AG09319 (cell line): ENCODE measurements around the gene PEAR1.

Source experiments
- DNase-seq: peaks from one replicate; pipeline ENCODE4 v3.0.0-alpha.2; 2010; ENCODE audit warnings: low read depth; ENCODE audit errors: extremely low read depth
- TF ChIP-seq, protein P1 (sequence below): IDR thresholded peaks from 2 replicates; pipeline ENCODE4 v1.5.1; 2011; ENCODE audit warnings: low read depth, mild to moderate bottlenecking, inconsistent platforms, low read length, moderate library complexity

PEAR1 gene

DNA sequence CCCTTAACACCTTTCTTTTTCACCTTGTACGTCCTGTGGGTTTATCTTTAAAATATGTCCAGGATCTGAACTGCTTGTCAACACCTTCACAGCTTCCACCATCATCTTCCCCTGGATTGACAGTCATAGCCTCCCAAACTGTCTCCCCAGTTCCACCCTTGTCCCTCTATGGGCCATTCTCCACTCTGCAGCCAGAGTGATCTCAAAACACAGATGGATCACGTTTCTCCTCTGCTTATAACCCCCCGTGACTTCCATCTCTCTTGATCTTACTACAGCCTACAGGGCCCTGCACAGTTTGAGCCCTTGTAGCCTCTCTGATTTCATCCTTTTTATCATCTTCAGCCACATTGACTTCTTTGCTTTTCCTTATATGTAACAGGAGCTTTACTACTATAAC, 38.9 kb upstream of the PEAR1 start:
- DNase-seq = no peak
- TF ChIP-seq, protein P1, sequence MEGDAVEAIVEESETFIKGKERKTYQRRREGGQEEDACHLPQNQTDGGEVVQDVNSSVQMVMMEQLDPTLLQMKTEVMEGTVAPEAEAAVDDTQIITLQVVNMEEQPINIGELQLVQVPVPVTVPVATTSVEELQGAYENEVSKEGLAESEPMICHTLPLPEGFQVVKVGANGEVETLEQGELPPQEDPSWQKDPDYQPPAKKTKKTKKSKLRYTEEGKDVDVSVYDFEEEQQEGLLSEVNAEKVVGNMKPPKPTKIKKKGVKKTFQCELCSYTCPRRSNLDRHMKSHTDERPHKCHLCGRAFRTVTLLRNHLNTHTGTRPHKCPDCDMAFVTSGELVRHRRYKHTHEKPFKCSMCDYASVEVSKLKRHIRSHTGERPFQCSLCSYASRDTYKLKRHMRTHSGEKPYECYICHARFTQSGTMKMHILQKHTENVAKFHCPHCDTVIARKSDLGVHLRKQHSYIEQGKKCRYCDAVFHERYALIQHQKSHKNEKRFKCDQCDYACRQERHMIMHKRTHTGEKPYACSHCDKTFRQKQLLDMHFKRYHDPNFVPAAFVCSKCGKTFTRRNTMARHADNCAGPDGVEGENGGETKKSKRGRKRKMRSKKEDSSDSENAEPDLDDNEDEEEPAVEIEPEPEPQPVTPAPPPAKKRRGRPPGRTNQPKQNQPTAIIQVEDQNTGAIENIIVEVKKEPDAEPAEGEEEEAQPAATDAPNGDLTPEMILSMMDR = no peak

DNA sequence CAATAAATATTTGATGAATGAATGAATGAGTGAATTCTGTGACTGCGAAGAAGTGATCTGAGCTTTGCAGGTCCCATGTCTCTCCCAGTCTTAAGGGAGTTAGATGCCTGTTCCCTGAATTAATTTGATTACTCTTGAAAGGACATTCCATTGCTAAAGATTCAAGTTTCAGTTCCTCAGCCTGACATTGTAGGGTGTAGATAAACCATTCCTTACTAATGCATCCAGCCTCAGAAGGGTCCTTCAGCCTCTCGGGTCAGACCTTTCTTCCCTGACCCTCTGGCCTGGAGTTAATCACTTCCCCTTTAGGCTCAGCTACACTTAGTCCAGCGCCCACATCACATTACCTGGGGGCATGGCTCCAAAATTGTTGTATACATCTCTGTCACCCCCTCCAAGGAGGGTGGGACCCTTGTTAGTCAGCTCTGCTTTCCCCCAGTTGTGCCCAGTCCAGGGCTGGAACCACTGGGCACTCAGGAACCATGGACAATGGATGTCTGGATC, 37.2 kb upstream of the PEAR1 start:
- TF ChIP-seq, protein P1 = no peak
- DNase-seq = no peak

DNA sequence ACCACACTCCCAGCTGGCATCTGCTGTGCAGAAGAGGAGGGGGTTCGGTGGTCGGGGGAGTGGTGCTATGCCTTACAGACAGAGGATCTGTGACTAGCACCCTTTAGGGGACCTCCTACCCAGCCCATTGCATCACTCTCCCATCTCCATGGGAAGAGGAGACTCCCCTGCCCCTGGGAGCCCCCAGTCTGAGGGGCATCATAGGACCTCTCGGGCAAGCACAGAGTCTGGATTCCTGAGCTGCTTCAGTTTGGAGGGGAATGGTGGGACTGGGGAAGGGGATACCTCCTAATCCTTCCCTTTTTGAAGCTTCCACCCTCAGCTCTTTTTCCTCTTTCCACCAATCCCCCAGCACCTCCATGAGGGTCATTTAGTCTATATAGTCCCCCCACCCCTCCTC, 36.0 kb upstream of the PEAR1 start:
- DNase-seq = no peak
- TF ChIP-seq, protein P1 = no peak

DNA sequence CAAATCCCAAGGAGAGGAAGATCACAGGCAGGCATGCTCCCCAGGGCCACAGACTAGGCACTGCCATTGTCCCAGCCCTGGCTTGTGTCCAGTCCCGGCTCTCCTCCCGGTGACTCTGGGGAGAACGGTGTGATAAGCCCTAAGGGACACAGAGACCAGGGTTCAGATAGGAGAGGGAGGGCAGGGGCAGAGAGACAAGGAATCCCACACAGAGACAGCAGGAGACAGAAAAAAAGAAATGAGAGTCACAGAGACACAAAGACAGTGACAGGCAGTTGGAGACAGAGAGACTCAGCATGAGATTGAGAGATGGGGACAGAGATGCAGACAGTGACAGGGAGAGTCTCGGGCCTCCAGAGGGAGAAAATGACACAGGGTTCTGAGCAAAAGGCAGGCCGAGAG, 35.0 kb upstream of the PEAR1 start:
- TF ChIP-seq, protein P1 = no peak
- DNase-seq = no peak

DNA sequence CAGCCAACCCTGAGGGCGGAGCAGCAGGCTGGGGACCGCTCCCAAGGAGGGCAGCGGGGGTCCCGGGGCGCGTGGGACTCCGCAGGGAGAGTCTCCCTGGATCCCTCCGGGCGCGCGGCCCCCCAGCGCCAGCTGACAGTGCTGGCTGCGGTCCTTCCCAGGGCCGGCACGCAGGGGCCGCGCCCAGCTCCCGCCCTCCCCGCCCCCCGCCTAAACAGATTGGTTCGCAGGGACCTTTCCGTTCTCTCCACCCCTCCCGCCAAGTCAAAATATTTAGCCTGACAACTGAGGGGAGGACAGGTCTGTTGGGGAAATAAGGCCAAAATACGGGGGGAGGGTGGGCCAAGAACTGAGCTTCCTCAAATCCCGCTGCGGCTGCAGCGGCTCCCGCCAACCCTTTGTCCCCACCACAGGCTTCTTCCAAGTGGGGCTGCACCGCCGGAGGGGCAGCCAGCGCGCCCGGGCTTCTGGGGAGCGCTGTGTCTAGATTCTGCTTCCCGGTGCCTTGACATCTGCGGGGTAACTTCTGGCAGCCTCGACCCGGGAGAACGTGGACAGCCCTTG, 34.5 kb upstream of the PEAR1 start, which contains the start of gene INSRR:
Gene INSRR (minus strand): TSS at position 159 of the 564 bp plus-strand sequence. CDS start 496 bp downstream, outside the sequence.
- no peak for DNase-seq
- TF ChIP-seq, protein P1 = no peak

DNA sequence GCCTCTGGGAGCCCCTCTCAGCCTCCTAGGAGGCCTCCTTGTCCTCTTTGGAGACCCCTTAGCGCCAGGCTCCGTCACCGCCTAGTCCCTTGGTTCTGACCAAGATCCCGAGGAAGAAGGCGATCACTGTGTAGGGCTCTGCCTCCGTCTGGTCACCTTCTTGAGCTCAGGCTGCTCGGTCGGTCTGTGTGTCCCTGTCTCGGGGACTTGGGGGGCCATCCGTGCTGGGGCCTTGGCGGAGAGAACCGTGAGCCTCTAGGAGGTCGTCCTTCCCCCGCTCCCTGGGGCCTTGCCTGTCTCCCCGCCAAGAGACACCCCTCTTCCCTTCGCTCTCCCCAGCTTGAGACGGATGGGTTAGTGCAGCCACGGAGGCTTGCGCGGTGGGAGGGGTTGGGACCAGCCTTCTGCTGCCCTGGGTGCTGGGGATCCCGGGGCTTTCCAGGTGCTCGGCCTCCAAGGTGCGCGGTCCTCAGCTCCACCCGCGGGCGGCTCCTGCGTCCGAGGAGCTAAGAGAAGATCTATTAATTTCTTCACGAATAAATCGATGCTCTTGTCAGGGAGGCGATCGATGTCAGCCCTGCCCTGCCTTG, 33.9 kb upstream of the PEAR1 start:
- no peak for DNase-seq
- TF ChIP-seq, protein P1 = no peak

DNA sequence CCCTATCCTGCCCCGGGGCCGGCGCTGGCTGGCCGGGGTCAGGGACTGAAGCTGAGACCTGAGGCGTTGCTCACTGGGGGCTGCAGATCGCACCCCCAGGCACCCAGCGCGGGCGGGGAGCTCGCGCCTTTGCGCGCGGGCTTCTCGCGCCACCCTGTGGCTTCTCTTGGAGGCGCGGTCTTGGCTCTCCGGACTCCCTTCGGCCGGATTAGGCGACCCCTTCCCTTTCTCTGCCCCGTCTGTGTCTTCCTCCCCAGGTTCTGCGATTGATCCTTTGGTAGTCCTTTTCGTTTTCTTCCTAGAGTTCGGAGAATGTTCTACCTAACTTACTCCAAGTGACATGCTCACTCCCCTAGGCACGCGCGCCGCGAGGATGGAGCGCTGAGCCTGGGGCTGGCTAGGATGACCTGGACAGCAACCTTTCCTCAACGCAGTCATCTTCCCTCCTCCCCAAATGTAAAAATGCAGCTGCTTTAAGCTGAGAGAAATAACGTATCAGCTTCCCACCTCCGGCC, 33.3 kb upstream of the PEAR1 start:
- no peak for DNase-seq
- TF ChIP-seq, protein P1 = peak; percentile 90
